Activated CD8-positive, alpha-beta T cell treated with anti-CD3 and anti-CD28 coated beads, Interleukin-2, amount 10 ng/mL, durations not matched to agents 7 days and 5 days (primary cell): ENCODE results near the gene ARHGAP26. TPM values are rescaled to one million over a fixed set of nuclear protein-coding genes. Genes with fewer than 3 reads are reported as not detected.

Source experiments
- ATAC-seq: fragments of 150-1000 bp; cut with Tn5 transposase; one replicate; pipeline ENCODE4 v1.10.0; 2021; ENCODE audit warnings: moderate library complexity
- CTCF ChIA-PET: fragments of 350-600 bp; sonication (Branson Sonifier 250); formaldehyde crosslinking; loops from one replicate; lab custom pipeline; 2021; ENCODE audit warnings: antibody characterized with exemption; lab: Charles Lee
- POLR2A ChIA-PET: fragments of 350-600 bp; sonication (Branson Sonifier 250); formaldehyde crosslinking; loops from one replicate; lab custom pipeline; 2021; ENCODE audit warnings: antibody characterized with exemption; lab: Charles Lee
- DNase-seq: peaks from one replicate; pipeline ENCODE4 v3.0.0-alpha.2; 2020
- H3K27ac Mint-ChIP-seq: one replicate; pipeline ENCODE4 v1.8.0; 2021; ENCODE audit warnings: mild to moderate bottlenecking, mixed read lengths
- H3K27me3 Mint-ChIP-seq: one replicate; pipeline ENCODE4 v1.8.0; 2021; ENCODE audit warnings: low read depth, mixed read lengths
- H3K36me3 Mint-ChIP-seq: one replicate; pipeline ENCODE4 v1.8.0; 2021; ENCODE audit warnings: low read depth, mixed read lengths
- H3K4me1 Mint-ChIP-seq: one replicate; pipeline ENCODE4 v1.8.0; 2021; ENCODE audit warnings: low read depth, mixed read lengths
- H3K4me3 Mint-ChIP-seq: one replicate; pipeline ENCODE4 v1.8.0; 2021; ENCODE audit warnings: mild to moderate bottlenecking, mixed read lengths
- H3K9me3 Mint-ChIP-seq: one replicate; pipeline ENCODE4 v1.8.0; 2022; ENCODE audit warnings: mixed read lengths; ENCODE audit not compliant: insufficient read depth
- total RNA-seq, 2 experiments: library from RNA; stranded (reverse); gene quantifications; one replicate each; pipeline ENCODE4 v1.2.3, GENCODE V29; 2021

The ARHGAP26 gene
- total RNA-seq, 2 experiments from 2014 or later: 25.4 to 30.3 TPM

GRCh38 chr5:143148771-143149170 lies 378.6 kb downstream of the ARHGAP26 start:
- H3K36me3 Mint-ChIP-seq: peaks cover 26% of the 10 kb centered on the region
- ATAC-seq (no peak), DNase-seq (no peak)
- no peaks in the 10 kb centered on the region for H3K9me3 Mint-ChIP-seq
- no peak overlapping the region for H3K4me3 Mint-ChIP-seq
- no peaks in the 10 kb centered on the region for H3K4me1 Mint-ChIP-seq
- H3K27ac Mint-ChIP-seq: no peak overlapping the region
- CTCF ChIA-PET: no interaction called here
- no peaks in the 10 kb centered on the region for H3K27me3 Mint-ChIP-seq
- POLR2A ChIA-PET: no interaction called here

GRCh38 chr5:143149759-143150158 lies 379.6 kb downstream of the ARHGAP26 start:
- Mint-ChIP-seq H3K4me3 (no peak overlapping the region), H3K4me1 (no peaks in the 10 kb centered on the region), H3K27ac (no peak overlapping the region), H3K36me3 (peaks cover 26% of the 10 kb centered on the region), H3K27me3 (no peaks in the 10 kb centered on the region), H3K9me3 (no peaks in the 10 kb centered on the region)
- POLR2A ChIA-PET: no interaction called here
- ATAC-seq: no peak
- CTCF ChIA-PET: no interaction called here
- DNase-seq: no peak

- no peak overlapping the region for H3K27ac Mint-ChIP-seq
- ATAC-seq (no peak), DNase-seq (no peak)
- ChIA-PET CTCF (no interaction called here), POLR2A (no interaction called here)
- H3K9me3 Mint-ChIP-seq: no peaks in the 10 kb centered on the region
- H3K4me1 Mint-ChIP-seq: no peaks in the 10 kb centered on the region
- H3K36me3 Mint-ChIP-seq: peaks cover 26% of the 10 kb centered on the region
- no peaks in the 10 kb centered on the region for H3K27me3 Mint-ChIP-seq
- no peak overlapping the region for H3K4me3 Mint-ChIP-seq
Observed at GRCh38 chr5:143151056-143151700, 381.0 kb downstream of the ARHGAP26 start.

- Mint-ChIP-seq H3K27me3 (no peaks in the 10 kb centered on the region), H3K27ac (no peak overlapping the region), H3K4me1 (no peaks in the 10 kb centered on the region), H3K36me3 (peaks cover 25% of the 10 kb centered on the region), H3K4me3 (no peak overlapping the region), H3K9me3 (no peaks in the 10 kb centered on the region)
- ATAC-seq: no peak
- CTCF ChIA-PET: no interaction called here
- no peak for DNase-seq
- POLR2A ChIA-PET: no interaction called here
Observed at GRCh38 chr5:143152445-143152844, 382.3 kb downstream of the ARHGAP26 start.

GRCh38 chr5:143153332-143154119 lies 383.3 kb downstream of the ARHGAP26 start:
- Mint-ChIP-seq H3K27me3 (no peaks in the 10 kb centered on the region), H3K4me3 (no peak overlapping the region), H3K4me1 (no peaks in the 10 kb centered on the region), H3K9me3 (no peaks in the 10 kb centered on the region), H3K27ac (no peak overlapping the region), H3K36me3 (peaks cover 15% of the 10 kb centered on the region)
- ChIA-PET CTCF (interaction anchor here (0.6 kb wide), 1 partner anchor 11 kb away, joined by 3 read pairs; no protein-coding TSS in a partner anchor), POLR2A (no interaction called here)
- ATAC-seq: no peak
- no peak for DNase-seq

- ChIA-PET CTCF (no interaction called here), POLR2A (no interaction called here)
- no peaks in the 10 kb centered on the region for H3K9me3 Mint-ChIP-seq
- H3K4me3 Mint-ChIP-seq: no peak overlapping the region
- H3K27ac Mint-ChIP-seq: no peak overlapping the region
- peaks cover 13% of the 10 kb centered on the region for H3K36me3 Mint-ChIP-seq
- no peaks in the 10 kb centered on the region for H3K27me3 Mint-ChIP-seq
- DNase-seq: no peak
- no peaks in the 10 kb centered on the region for H3K4me1 Mint-ChIP-seq
- no peak for ATAC-seq
Observed at GRCh38 chr5:143154510-143155370, 384.6 kb downstream of the ARHGAP26 start.

GRCh38 chr5:143155455-143155854 lies 385.3 kb downstream of the ARHGAP26 start:
- no peaks in the 10 kb centered on the region for H3K27me3 Mint-ChIP-seq
- no peak for DNase-seq
- H3K9me3 Mint-ChIP-seq: no peaks in the 10 kb centered on the region
- H3K27ac Mint-ChIP-seq: no peak overlapping the region
- no peak for ATAC-seq
- peaks cover 8% of the 10 kb centered on the region for H3K36me3 Mint-ChIP-seq
- POLR2A ChIA-PET: no interaction called here
- H3K4me3 Mint-ChIP-seq: no peak overlapping the region
- CTCF ChIA-PET: no interaction called here
- H3K4me1 Mint-ChIP-seq: no peaks in the 10 kb centered on the region

GRCh38 chr5:143156086-143156485 lies 385.9 kb downstream of the ARHGAP26 start:
- ChIA-PET CTCF (interaction anchor here (1.2 kb wide), 1 partner anchor 12 kb away, joined by 3 read pairs; no protein-coding TSS in a partner anchor), POLR2A (no interaction called here)
- H3K4me1 Mint-ChIP-seq: no peaks in the 10 kb centered on the region
- no peak overlapping the region for H3K4me3 Mint-ChIP-seq
- ATAC-seq (no peak), DNase-seq (no peak)
- no peak overlapping the region for H3K27ac Mint-ChIP-seq
- H3K27me3 Mint-ChIP-seq: no peaks in the 10 kb centered on the region
- H3K9me3 Mint-ChIP-seq: no peaks in the 10 kb centered on the region
- H3K36me3 Mint-ChIP-seq: peaks cover 5% of the 10 kb centered on the region

GRCh38 chr5:143156572-143156971 lies 386.4 kb downstream of the ARHGAP26 start:
- peaks cover 5% of the 10 kb centered on the region for H3K36me3 Mint-ChIP-seq
- H3K4me1 Mint-ChIP-seq: no peaks in the 10 kb centered on the region
- ChIA-PET CTCF (interaction anchor here (0.8 to 1.2 kb wide), 2 partner anchors 11 to 12 kb away, joined by 3 read pairs; no protein-coding TSS in a partner anchor), POLR2A (interaction anchor here (0.5 kb wide), 1 partner anchor 60 kb away, joined by 3 read pairs; no protein-coding TSS in a partner anchor)
- no peak overlapping the region for H3K27ac Mint-ChIP-seq
- ATAC-seq: no peak
- H3K4me3 Mint-ChIP-seq: no peak overlapping the region
- DNase-seq: no peak
- H3K27me3 Mint-ChIP-seq: no peaks in the 10 kb centered on the region
- no peaks in the 10 kb centered on the region for H3K9me3 Mint-ChIP-seq

GRCh38 chr5:143159031-143159430 lies 388.9 kb downstream of the ARHGAP26 start:
- ChIA-PET CTCF (interaction anchor here (1.6 kb wide), 1 partner anchor 39 kb away, joined by 3 read pairs; no protein-coding TSS in a partner anchor), POLR2A (no interaction called here)
- no peaks in the 10 kb centered on the region for H3K4me1 Mint-ChIP-seq
- no peaks in the 10 kb centered on the region for H3K9me3 Mint-ChIP-seq
- ATAC-seq (no peak), DNase-seq (no peak)
- H3K27ac Mint-ChIP-seq: no peak overlapping the region
- H3K36me3 Mint-ChIP-seq: peaks cover 6% of the 10 kb centered on the region
- H3K27me3 Mint-ChIP-seq: no peaks in the 10 kb centered on the region
- no peak overlapping the region for H3K4me3 Mint-ChIP-seq

- peaks cover 6% of the 10 kb centered on the region for H3K36me3 Mint-ChIP-seq
- no peak overlapping the region for H3K27ac Mint-ChIP-seq
- H3K4me1 Mint-ChIP-seq: no peaks in the 10 kb centered on the region
- POLR2A ChIA-PET: no interaction called here
- H3K4me3 Mint-ChIP-seq: no peak overlapping the region
- DNase-seq (no peak), ATAC-seq (no peak)
- H3K27me3 Mint-ChIP-seq: no peaks in the 10 kb centered on the region
- H3K9me3 Mint-ChIP-seq: no peaks in the 10 kb centered on the region
- CTCF ChIA-PET: no interaction called here
Observed at GRCh38 chr5:143161885-143162540, 391.8 kb downstream of the ARHGAP26 start.
